Activated CD8-positive, alpha-beta memory T cell treated with anti-CD3 and anti-CD28 coated beads, Interleukin-2, amount 50 U/mL, for 4 hours (primary cell): ENCODE measurements around the gene MBLAC1.

Source experiments
- DNase-seq: peaks from one replicate; pipeline ENCODE4 v3.0.0-alpha.2; 2020

MBLAC1 gene

GRCh38 chr7:100098913-100099312, 27.9 kb upstream of the MBLAC1 start:
- DNase-seq, result no peak

GRCh38 chr7:100099452-100099851, 27.3 kb upstream of the MBLAC1 start:
- no peak for DNase-seq

GRCh38 chr7:100100420-100101015, 26.2 kb upstream of the MBLAC1 start:
- peak; percentile 83 for DNase-seq

GRCh38 chr7:100101016-100101862, 25.5 kb upstream of the MBLAC1 start, which contains the start of the genes AP4M1 and MCM7:
Gene AP4M1 (plus strand): TSS chr7:100101643. CDS start chr7:100101715, 72 bp downstream.
Gene MCM7 (minus strand): TSS chr7:100101397. CDS start chr7:100101294, 103 bp downstream.
- DNase-seq, result peak; percentile 94

GRCh38 chr7:100102950-100103840, 23.6 kb upstream of the MBLAC1 start:
- no peak for DNase-seq

GRCh38 chr7:100105534-100105933, 21.2 kb upstream of the MBLAC1 start:
- DNase-seq, result no peak

- no peak for DNase-seq
These were observed 20.1 kb upstream of the MBLAC1 start for GRCh38 chr7:100106633-100107032.

GRCh38 chr7:100107125-100107737, 19.5 kb upstream of the MBLAC1 start:
- DNase-seq, result no peak

- DNase-seq, result no peak
These were observed 18.9 kb upstream of the MBLAC1 start for GRCh38 chr7:100107890-100108289.

- DNase-seq, result no peak
These were observed 17.1 kb upstream of the MBLAC1 start for GRCh38 chr7:100109521-100110163.

- no peak for DNase-seq
These were observed 15.6 kb upstream of the MBLAC1 start for GRCh38 chr7:100111156-100111555.

GRCh38 chr7:100111914-100112313, 14.9 kb upstream of the MBLAC1 start:
- DNase-seq, result no peak

- DNase-seq, result no peak
These were observed 11.7 kb upstream of the MBLAC1 start for GRCh38 chr7:100115026-100115425.

GRCh38 chr7:100118388-100119071, 8.2 kb upstream of the MBLAC1 start:
- DNase-seq, result no peak

- peak; percentile 94 for DNase-seq
These were observed 7.4 kb upstream of the MBLAC1 start, which contains the start of the genes CNPY4 and TAF6 for GRCh38 chr7:100119072-100119969. Gene CNPY4 (plus strand): TSS chr7:100119634. CDS start chr7:100119745, 111 bp downstream. Gene TAF6 (minus strand): TSS chr7:100119358. CDS start chr7:100114209, 5,149 bp downstream.

GRCh38 chr7:100119970-100120732, 6.6 kb upstream of the MBLAC1 start:
- DNase-seq, result peak; percentile 61

- no peak for DNase-seq
These were observed 6.1 kb upstream of the MBLAC1 start for GRCh38 chr7:100120733-100121036.

- no peak for DNase-seq
These were observed 4.7 kb upstream of the MBLAC1 start for GRCh38 chr7:100122067-100122466.

GRCh38 chr7:100122568-100122967, 4.2 kb upstream of the MBLAC1 start:
- no peak for DNase-seq
